SH-SY5Y (cell line): ENCODE measurements around the gene NFKBIA.

Source experiments
- GATA2 ChIP-seq: IDR thresholded peaks from 2 replicates; pipeline ENCODE4 v1.6.1; 2011; ENCODE audit warnings: mild to moderate bottlenecking, low read depth, low read length
- GATA3 ChIP-seq: IDR thresholded peaks from 2 replicates; pipeline ENCODE4 v1.6.1; 2011; ENCODE audit warnings: low read depth, mild to moderate bottlenecking, low read length, moderate library complexity

GRCh38 chr14:35444104-35444503, 39.6 kb upstream of the NFKBIA start:
- no peak for TF ChIP-seq GATA2
- TF ChIP-seq GATA3: no peak
